ENCODE measurements around the gene HES7. TPM values are rescaled to one million over a fixed set of nuclear protein-coding genes. Genes with fewer than 3 reads are reported as not detected.

Gene HES7
- total RNA-seq, 4 donors from 2014 or later = 0.89 to 0.94 TPM; not detected in 2

GRCh38 chr17:8155231-8155995 lies 31.5 kb upstream of the HES7 start:
- Histone ChIP-seq H3K4me1 (peaks cover 0 to 58% (median 27%) of the 10 kb centered on the region in 3 donors), H3K27me3 (no peaks in the 10 kb centered on the region), H3K9me3 (no peaks in the 10 kb centered on the region), H3K27ac (peak overlapping the region; percentile 99 to 100 (median 99)), H3K4me3 (peak overlapping the region; percentile 79 to 91), H3K36me3 (peaks cover 0 to 24% of the 10 kb centered on the region in 2 donors)
- TF ChIP-seq POLR2AphosphoS5 (IDR thresholded peaks at IDR 0.05) (no peak), CTCF (IDR thresholded peaks at IDR 0.05) (peak in 2 of 4 experiments; percentile 10 to 16)
- 9 to 11% methylated on average over 5 to 11 of the region's 14 CpGs for WGBS, 2 donors (ENCODE audit: low coverage in 1 of 2)
- no peak for ATAC-seq

GRCh38 chr17:8154608-8155155 lies 30.8 kb upstream of the HES7 start:
- H3K9me3 ChIP-seq = no peaks in the 10 kb centered on the region
- peak overlapping the region; percentile 99 to 100 (median 99) for H3K27ac ChIP-seq
- peaks cover 0 to 58% (median 35%) of the 10 kb centered on the region in 3 donors for H3K4me1 ChIP-seq
- H3K4me3 ChIP-seq = peak overlapping the region; percentile 79 to 91
- no peak for ATAC-seq
- 2 to 18% methylated on average over 4 to 5 of the region's 11 CpGs for WGBS, 2 donors (ENCODE audit: low coverage in 1 of 2)
- TF ChIP-seq POLR2A (IDR thresholded peaks at IDR 0.05) = no peak
- peaks cover 0 to 26% of the 10 kb centered on the region in 2 donors for H3K36me3 ChIP-seq
- H3K27me3 ChIP-seq = no peaks in the 10 kb centered on the region

- peak overlapping the region; percentile 99 to 100 (median 99) for H3K27ac ChIP-seq
- ATAC-seq = peak; percentile 61
- TF ChIP-seq POLR2A (IDR thresholded peaks at IDR 0.05) (peak; percentile 85 to 91), CTCF (IDR thresholded peaks at IDR 0.05) (no peak), POLR2AphosphoS5 (IDR thresholded peaks at IDR 0.05) (peak; percentile 100), EP300 (IDR thresholded peaks at IDR 0.05) (peak; percentile 99)
- 0 to 1% methylated on average over 2 to 11 of the region's 22 CpGs for WGBS, 2 donors (ENCODE audit: low coverage in 1 of 2)
- H3K27me3 ChIP-seq = no peaks in the 10 kb centered on the region
- no peaks in the 10 kb centered on the region for H3K9me3 ChIP-seq
- H3K36me3 ChIP-seq = peaks cover 0 to 26% of the 10 kb centered on the region in 2 donors
- H3K4me1 ChIP-seq = peaks cover 0 to 58% (median 33%) of the 10 kb centered on the region in 3 donors
- H3K4me3 ChIP-seq = peak overlapping the region; percentile 79 to 91
Measured at GRCh38 chr17:8153957-8154607, 30.2 kb upstream of the HES7 start.

- Histone ChIP-seq H3K9me3 (no peaks in the 10 kb centered on the region), H3K27ac (peak overlapping the region; percentile 98 to 100 (median 99)), H3K4me3 (peak overlapping the region; percentile 77 to 79), H3K36me3 (peaks cover 0 to 31% of the 10 kb centered on the region in 2 donors), H3K27me3 (no peaks in the 10 kb centered on the region), H3K4me1 (peaks cover 0 to 58% (median 31%) of the 10 kb centered on the region in 3 donors)
- TF ChIP-seq POLR2A (IDR thresholded peaks at IDR 0.05) (peak; percentile 49 to 55), EP300 (IDR thresholded peaks at IDR 0.05) (no peak), POLR2AphosphoS5 (IDR thresholded peaks at IDR 0.05) (peak; percentile 96)
- WGBS, 2 donors (ENCODE audit: low coverage in 1 of 2) = 9 to 15% methylated on average over 10 of the region's 13 CpGs
- ATAC-seq = no peak
Measured at GRCh38 chr17:8153525-8153956, 29.6 kb upstream of the HES7 start.

- H3K4me3 ChIP-seq = peak overlapping the region; percentile 77 to 79
- H3K36me3 ChIP-seq = peaks cover 0 to 36% of the 10 kb centered on the region in 2 donors
- peak overlapping the region; percentile 98 to 100 (median 99) for H3K27ac ChIP-seq
- WGBS, 2 donors (ENCODE audit: low coverage in 1 of 2) = 41 to 53% methylated on average over 4 to 7 of the region's 7 CpGs
- H3K4me1 ChIP-seq = peaks cover 0 to 58% (median 31%) of the 10 kb centered on the region in 3 donors
- ATAC-seq = no peak
- no peaks in the 10 kb centered on the region for H3K27me3 ChIP-seq
- TF ChIP-seq CTCF (IDR thresholded peaks at IDR 0.05) (no peak), EP300 (IDR thresholded peaks at IDR 0.05) (no peak), POLR2A (IDR thresholded peaks at IDR 0.05) (no peak), POLR2AphosphoS5 (IDR thresholded peaks at IDR 0.05) (no peak)
- no peaks in the 10 kb centered on the region for H3K9me3 ChIP-seq
Measured at GRCh38 chr17:8153031-8153451, 29.1 kb upstream of the HES7 start.

All from gastroesophageal sphincter (tissue), 4 donors.